Ishikawa (cell line): Measurements from ENCODE around the gene SBF2.

Experiments used
- CEBPB ChIP-seq: IDR thresholded peaks from 2 replicates; pipeline ENCODE4 v1.6.1; 2012
- CREB1 ChIP-seq: IDR thresholded peaks from 2 replicates; pipeline ENCODE4 v1.6.1; 2012; ENCODE audit warnings: low read depth
- EGR1 ChIP-seq: IDR thresholded peaks from 2 replicates; pipeline ENCODE4 v1.6.1; 2012
- EP300 ChIP-seq: IDR thresholded peaks from 2 replicates; pipeline ENCODE4 v1.6.1; 2012; ENCODE audit warnings: borderline replicate concordance
- FOXM1 ChIP-seq: IDR thresholded peaks from 2 replicates; pipeline ENCODE4 v1.6.1; 2012; ENCODE audit warnings: low read depth, borderline replicate concordance
- NFIC ChIP-seq: IDR thresholded peaks from 2 replicates; pipeline ENCODE4 v1.6.1; 2012
- RAD21 ChIP-seq: IDR thresholded peaks from 2 replicates; pipeline ENCODE4 v1.6.1; 2012; ENCODE audit warnings: low read depth
- TAF1 ChIP-seq: IDR thresholded peaks from 2 replicates; pipeline ENCODE4 v1.6.1; 2012; ENCODE audit warnings: low read depth, mild to moderate bottlenecking
- TCF12 ChIP-seq: IDR thresholded peaks from 2 replicates; pipeline ENCODE4 v1.6.1; 2012; ENCODE audit warnings: low read depth
- TEAD4 ChIP-seq: IDR thresholded peaks from 2 replicates; pipeline ENCODE4 v1.6.1; 2012
- YY1 ChIP-seq: IDR thresholded peaks from 2 replicates; pipeline ENCODE4 v1.6.1; 2012; ENCODE audit warnings: low read depth
- ZBTB7A ChIP-seq: IDR thresholded peaks from 2 replicates; pipeline ENCODE4 v1.6.1; 2012; ENCODE audit warnings: low read depth
- TF ChIP-seq, protein P1 (sequence below): IDR thresholded peaks from 2 replicates; pipeline ENCODE4 v1.6.1; 2012
- TF ChIP-seq, protein P2 (sequence below): IDR thresholded peaks from 2 replicates; pipeline ENCODE4 v1.6.1; 2012; ENCODE audit warnings: low read depth, mild to moderate bottlenecking
- TF ChIP-seq, protein P3 (sequence below): IDR thresholded peaks from 2 replicates; pipeline ENCODE4 v1.6.1; 2012

Gene SBF2

DNA sequence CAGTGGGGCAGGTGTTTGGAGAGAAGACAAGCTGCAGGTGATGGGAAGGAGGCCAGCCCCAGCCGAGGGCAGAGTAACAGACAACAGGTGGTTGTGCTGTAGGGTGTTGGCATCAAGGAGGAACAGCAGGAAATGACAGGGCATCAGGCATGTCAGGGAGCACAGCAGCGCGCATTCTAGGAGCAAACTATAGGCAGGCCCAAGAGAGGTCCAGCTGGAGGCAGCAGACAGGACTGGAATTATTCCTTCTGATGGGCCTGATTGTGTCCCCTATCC lies 24.4 kb upstream of the SBF2 start:
- no peak for TF ChIP-seq NFIC
- TF ChIP-seq TCF12: no peak
- TF ChIP-seq CEBPB: no peak
- TF ChIP-seq FOXM1: no peak
- no peak for TF ChIP-seq TEAD4
- no peak for TF ChIP-seq ZBTB7A
- TF ChIP-seq, protein P1, sequence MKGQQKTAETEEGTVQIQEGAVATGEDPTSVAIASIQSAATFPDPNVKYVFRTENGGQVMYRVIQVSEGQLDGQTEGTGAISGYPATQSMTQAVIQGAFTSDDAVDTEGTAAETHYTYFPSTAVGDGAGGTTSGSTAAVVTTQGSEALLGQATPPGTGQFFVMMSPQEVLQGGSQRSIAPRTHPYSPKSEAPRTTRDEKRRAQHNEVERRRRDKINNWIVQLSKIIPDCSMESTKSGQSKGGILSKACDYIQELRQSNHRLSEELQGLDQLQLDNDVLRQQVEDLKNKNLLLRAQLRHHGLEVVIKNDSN: no peak
- no peak for TF ChIP-seq EGR1
- TF ChIP-seq TAF1: no peak
- no peak for TF ChIP-seq YY1
- TF ChIP-seq RAD21: no peak
- TF ChIP-seq CREB1: no peak
- no peak for TF ChIP-seq EP300
- TF ChIP-seq, protein P2, sequence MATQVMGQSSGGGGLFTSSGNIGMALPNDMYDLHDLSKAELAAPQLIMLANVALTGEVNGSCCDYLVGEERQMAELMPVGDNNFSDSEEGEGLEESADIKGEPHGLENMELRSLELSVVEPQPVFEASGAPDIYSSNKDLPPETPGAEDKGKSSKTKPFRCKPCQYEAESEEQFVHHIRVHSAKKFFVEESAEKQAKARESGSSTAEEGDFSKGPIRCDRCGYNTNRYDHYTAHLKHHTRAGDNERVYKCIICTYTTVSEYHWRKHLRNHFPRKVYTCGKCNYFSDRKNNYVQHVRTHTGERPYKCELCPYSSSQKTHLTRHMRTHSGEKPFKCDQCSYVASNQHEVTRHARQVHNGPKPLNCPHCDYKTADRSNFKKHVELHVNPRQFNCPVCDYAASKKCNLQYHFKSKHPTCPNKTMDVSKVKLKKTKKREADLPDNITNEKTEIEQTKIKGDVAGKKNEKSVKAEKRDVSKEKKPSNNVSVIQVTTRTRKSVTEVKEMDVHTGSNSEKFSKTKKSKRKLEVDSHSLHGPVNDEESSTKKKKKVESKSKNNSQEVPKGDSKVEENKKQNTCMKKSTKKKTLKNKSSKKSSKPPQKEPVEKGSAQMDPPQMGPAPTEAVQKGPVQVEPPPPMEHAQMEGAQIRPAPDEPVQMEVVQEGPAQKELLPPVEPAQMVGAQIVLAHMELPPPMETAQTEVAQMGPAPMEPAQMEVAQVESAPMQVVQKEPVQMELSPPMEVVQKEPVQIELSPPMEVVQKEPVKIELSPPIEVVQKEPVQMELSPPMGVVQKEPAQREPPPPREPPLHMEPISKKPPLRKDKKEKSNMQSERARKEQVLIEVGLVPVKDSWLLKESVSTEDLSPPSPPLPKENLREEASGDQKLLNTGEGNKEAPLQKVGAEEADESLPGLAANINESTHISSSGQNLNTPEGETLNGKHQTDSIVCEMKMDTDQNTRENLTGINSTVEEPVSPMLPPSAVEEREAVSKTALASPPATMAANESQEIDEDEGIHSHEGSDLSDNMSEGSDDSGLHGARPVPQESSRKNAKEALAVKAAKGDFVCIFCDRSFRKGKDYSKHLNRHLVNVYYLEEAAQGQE: no peak
- TF ChIP-seq, protein P3, sequence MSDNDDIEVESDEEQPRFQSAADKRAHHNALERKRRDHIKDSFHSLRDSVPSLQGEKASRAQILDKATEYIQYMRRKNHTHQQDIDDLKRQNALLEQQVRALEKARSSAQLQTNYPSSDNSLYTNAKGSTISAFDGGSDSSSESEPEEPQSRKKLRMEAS: no peak

DNA sequence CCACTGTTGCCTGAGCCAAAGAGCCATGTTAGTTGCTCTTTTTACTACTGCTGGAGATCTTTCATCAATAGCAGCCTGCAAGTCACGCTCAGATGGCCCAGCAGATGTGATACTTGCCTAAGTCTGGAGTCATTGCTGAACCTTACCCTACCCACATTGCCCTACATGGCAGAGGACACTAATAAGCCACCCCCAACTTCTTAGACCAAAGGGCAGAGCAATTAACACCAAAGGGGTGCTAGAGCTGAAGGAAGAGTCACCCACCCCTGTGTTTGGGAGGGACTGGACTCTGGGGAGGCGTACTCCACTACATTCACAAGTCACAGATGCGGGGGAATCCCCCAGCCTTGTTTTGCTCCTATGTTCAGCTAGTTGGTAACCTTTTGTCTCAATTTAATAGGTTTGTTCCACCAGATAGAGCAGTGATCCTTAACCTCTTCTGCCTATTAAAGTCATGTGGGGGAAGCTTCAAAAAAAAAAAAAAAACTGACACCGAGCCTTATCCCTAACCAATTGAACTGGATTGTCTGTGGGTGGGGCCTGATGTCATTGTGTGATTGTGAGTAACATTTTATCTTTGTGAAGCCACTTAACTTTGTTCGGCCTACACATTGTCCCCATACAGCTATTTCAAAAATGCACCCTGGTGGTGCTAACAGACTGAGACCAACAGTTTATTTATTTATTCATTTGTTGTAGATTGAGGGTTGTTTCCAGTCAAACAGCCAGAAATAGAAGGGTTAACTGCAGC lies 23.9 kb upstream of the SBF2 start:
- TF ChIP-seq TAF1 (no peak), NFIC (no peak), YY1 (no peak), EP300 (no peak), TEAD4 (no peak), RAD21 (no peak), TCF12 (no peak), ZBTB7A (no peak), CREB1 (no peak), EGR1 (no peak), FOXM1 (no peak), CEBPB (no peak)
- TF ChIP-seq, protein P2: no peak
- TF ChIP-seq, protein P3: no peak
- TF ChIP-seq, protein P1: no peak

DNA sequence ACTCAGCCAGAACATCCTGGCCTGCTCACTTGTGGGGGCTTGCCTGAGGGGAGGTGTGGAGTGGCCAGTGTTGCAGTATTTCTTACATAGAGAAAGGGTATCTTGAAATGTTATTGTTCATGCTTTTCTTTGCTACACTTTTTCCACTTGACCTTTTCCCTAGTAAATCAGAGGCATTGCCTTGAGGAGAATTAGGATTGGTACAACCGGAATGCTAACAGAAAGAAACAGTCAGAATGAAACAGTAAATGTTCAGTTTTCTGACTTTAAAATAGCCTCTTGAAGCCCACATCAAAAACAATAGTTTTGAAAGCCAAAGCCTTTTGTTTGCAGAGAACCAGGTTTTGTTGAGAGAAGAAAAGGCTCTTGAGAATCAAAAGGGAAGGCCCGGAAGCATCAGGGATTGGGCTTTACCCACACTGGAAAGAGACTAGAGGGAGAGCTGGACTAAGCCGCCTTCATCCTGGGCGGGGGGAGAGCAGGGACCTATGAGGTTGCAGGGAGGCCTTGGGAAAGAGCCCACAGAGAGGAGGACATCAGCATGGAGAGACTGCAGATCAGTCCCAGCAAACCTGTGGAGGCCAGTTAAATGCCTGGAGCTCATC lies 23.2 kb upstream of the SBF2 start:
- TF ChIP-seq, protein P1: no peak
- TF ChIP-seq ZBTB7A (no peak), TEAD4 (no peak), EGR1 (no peak), RAD21 (no peak), NFIC (no peak), CREB1 (no peak), CEBPB (no peak), FOXM1 (no peak), EP300 (no peak), YY1 (no peak)
- TF ChIP-seq, protein P2: no peak
